Activated T-cell treated with anti-CD3 and anti-CD28 coated beads for 4 hours (primary cell): Measurements from ENCODE around the gene C19orf73.
A peak's percentile ranks its signal among the peaks of the same experiment; 100 is the strongest.

Experiments used
- DNase-seq: peaks from one replicate; pipeline ENCODE4 v3.0.0-alpha.2; 2020

Gene C19orf73

GRCh38 chr19:49120868-49121267 lies 1.9 kb upstream of the C19orf73 start:
- no peak for DNase-seq

DNA sequence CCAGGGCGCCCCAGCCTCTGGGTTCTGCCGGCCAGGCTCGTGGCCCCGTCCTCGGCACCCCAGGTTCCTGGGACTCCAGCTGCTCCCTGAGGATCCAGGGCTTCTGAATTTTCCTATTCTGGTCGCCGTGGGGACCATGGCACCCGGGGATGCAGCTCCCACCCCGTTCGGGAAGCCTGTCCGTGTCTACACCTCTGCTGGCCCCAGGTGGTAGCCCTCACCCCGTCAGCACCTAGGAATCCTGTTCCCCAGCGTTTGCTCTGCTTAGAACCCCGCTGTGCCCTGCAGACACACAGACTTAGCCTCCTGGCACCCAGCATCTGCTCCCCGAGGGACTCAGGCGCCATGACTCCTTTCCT lies 1.4 kb upstream of the C19orf73 start:
- DNase-seq = no peak

- no peak for DNase-seq
These were observed 725 bp upstream of the C19orf73 start, which contains the start of gene PPFIA3 for GRCh38 chr19:49119411-49120324. Gene PPFIA3 (plus strand): TSS chr19:49119544. CDS start chr19:49127874, 8,330 bp downstream.

GRCh38 chr19:49117677-49118564 lies 1.0 kb downstream of the C19orf73 start:
- DNase-seq = no peak

- no peak for DNase-seq
These were observed 2.4 kb downstream of the C19orf73 start for GRCh38 chr19:49116544-49116943.

- DNase-seq = peak; percentile 52
These were observed 4.1 kb downstream of the C19orf73 start for GRCh38 chr19:49114630-49115363.

- peak; percentile 56 for DNase-seq
These were observed 4.9 kb downstream of the C19orf73 start, which contains the start of gene LIN7B for GRCh38 chr19:49113762-49114629. Gene LIN7B (plus strand): TSS chr19:49114370. CDS start chr19:49114405, 35 bp downstream.

DNA sequence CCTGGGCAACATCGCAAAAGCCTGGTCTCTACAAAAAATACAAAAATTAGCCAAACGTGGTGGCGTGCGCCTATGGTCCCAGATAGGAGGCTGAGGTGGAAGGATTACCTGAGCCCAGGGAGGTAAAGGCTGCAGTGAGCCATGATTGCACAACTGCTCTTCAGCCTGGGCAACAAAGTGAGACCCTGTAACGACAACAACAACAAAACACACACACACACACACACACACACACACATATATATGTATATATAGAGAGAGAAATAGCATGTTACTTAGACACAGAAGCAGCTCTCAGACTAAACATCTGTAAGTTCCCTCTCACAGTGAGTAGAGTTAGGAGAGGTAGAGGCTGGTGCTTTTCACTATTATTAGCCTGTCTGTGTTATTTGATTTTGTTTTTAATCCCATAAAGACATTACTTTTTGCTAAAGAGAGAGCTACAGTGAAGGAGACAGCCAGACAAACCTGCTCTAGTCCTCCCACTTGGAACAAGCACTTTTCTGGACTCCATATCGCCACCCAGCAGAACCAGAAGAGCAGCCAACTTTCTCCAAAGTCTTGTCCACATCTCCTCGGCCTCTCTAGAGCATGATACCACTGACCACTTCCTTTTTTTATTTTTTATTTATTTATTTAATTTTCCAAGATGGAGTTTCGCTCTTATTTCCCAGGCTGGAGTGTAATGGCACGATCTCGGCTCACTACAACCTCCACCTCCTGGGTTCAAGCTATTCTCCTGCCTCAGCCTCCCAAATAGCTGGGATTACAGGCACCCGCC lies 7.5 kb downstream of the C19orf73 start:
- DNase-seq = no peak

GRCh38 chr19:49110567-49110966 lies 8.4 kb downstream of the C19orf73 start:
- DNase-seq = no peak

DNA sequence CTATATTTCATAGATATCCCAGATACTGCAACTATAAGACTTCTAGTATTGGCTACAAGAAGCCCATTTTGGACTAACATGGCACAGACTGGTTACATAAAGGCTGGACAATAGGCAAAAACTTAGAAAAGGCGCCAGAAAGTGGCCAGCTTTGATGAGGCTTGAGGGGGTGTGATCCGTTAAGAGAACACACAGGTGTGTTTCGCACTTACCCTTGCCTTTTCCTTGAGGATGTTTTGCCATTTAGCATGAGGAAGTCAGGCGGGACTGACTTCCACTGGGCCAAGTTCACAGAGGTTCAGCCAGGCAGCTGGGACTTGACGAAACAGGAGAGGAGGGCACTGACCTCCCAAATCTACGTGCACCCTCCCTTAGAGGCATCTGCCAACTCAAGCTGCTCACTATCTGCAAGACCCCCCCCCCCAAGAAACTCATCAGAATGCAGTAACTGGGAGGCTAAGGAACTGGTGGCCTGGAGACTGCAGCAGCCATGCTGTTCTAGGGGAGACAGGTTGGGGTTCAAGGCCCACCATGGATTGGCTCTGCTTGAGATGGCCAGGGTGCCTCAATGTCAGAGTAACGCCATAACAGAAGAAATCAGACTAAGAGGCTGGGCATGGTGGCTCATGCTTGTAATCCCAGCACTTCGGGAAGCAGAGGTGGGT lies 9.2 kb downstream of the C19orf73 start:
- DNase-seq = no peak

DNA sequence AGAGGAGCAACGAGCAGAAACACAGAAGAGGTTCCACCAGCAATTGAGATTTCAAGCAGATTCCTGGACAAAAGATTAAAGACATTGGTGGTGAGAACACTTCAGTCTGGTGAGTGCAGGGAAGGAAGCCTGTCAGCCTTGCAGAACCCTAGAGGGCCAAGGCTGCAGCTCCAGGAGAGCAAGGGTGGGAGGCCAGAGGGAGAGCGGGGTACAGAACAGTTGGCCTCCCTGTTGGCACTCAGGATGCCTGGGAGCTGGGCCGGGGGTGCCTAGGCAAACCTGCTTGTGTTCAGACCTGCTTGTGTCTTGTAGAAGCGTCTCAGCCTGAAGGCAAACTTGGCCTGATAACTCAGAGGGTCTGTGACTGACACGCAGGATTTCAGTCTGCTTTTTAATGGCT lies 9.9 kb downstream of the C19orf73 start:
- DNase-seq = no peak

GRCh38 chr19:49107625-49108459 lies 11.1 kb downstream of the C19orf73 start:
- no peak for DNase-seq

- DNase-seq = peak; percentile 56
These were observed 12.3 kb downstream of the C19orf73 start for GRCh38 chr19:49106648-49107135.

DNA sequence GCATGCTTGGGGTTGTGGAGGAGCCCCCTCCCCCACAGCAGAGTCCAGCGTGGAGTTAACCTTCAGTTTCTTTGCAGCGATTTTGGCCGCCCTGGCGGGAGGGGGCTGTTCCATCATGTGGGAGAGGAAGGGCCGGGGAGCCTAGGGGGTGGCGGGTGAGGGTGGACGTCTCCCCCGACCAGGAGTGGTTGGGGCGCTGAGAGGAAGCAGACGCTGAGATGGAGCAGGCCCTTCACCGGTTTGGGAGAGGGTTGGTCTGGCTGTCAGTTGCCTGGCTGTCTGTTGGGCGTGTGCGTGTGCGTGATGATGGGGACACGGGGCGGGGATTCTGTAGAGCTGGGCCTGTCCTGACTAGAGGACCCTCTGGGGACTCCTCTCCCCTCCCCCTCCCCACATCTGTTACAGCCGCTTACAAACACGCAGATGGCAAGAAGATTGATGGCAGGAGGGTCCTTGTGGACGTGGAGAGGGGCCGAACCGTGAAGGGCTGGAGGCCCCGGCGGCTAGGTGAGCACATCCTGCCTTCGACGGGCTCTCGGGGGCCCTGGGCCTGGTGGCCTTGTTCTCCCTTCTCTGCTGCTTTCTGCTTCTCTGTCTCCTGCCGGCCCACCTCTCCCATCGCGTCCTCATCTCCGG lies 14.6 kb downstream of the C19orf73 start:
- DNase-seq = no peak

GRCh38 chr19:49103331-49104085 lies 15.4 kb downstream of the C19orf73 start:
- DNase-seq = no peak

GRCh38 chr19:49102303-49102702 lies 16.6 kb downstream of the C19orf73 start:
- no peak for DNase-seq

GRCh38 chr19:49101160-49101559 lies 17.8 kb downstream of the C19orf73 start:
- DNase-seq = no peak

DNA sequence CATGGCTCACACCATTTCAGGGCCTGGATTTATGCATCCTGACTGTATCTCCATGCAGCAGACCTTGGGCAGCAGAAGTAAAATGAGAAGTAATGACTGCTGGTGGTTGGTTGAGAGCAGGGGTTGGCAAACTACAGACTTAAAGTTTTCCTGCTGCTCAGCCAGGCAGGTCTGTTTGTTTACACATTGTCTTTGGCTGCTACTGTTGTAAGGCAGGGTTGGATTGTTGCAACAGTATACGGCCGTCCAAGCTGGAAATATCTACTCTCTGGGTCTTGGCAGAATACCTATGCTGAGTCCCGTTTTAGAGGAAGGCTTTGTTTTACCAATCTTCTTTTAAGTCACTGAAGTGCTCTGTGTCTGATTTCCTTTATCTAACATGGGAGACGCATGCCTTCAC lies 20.1 kb downstream of the C19orf73 start:
- no peak for DNase-seq
